ENCODE results near the gene SIX4. TPM values are rescaled to one million over a fixed set of nuclear protein-coding genes. Genes with fewer than 3 reads are reported as not detected.
A peak's percentile ranks its signal among the peaks of the same experiment; 100 is the strongest.

Gene SIX4
- polyA plus RNA-seq, 2 of the 4 experiments (the other 2 are of a cell fraction), result 1.8 to 2.3 TPM

- no peak for ATAC-seq
- no peak for FAIRE-seq
- POLR2A ChIA-PET, result no interaction called here
- CTCF ChIA-PET, result interaction anchor here (0.5 kb wide), 1 partner anchor 17 kb away, joined by 3 read pairs; no protein-coding TSS in a partner anchor
- Histone ChIP-seq H3K4me1 (peaks cover 6% of the 10 kb centered on the region; the same call in 1 of the 3 replicates), H3K4me3 (no peak overlapping the region), H3K27ac (no peak overlapping the region), H3K9me3 (no peaks in the 10 kb centered on the region), H3K4me2 (peak overlapping the region; percentile 37; the same call in 2 of the 3 replicates)
- TF ChIP-seq, protein P1, sequence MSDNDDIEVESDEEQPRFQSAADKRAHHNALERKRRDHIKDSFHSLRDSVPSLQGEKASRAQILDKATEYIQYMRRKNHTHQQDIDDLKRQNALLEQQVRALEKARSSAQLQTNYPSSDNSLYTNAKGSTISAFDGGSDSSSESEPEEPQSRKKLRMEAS (IDR thresholded peaks at IDR 0.05), result no peak
- TF ChIP-seq NPAS2 (CRISPR knock-in tag; IDR thresholded peaks at IDR 0.05; ENCODE audit: borderline replicate concordance) (no peak), FOSL2 (IDR thresholded peaks at IDR 0.05) (no peak), FOSL2 (CRISPR knock-in tag; IDR thresholded peaks at IDR 0.05) (peak; percentile 45), KDM5A (IDR thresholded peaks at IDR 0.05) (no peak), POLR2AphosphoS2 (conservative IDR thresholded peaks at IDR 0.05; ENCODE audit: low read length) (no peak), HDAC2 (IDR thresholded peaks at IDR 0.05) (no peak), CHD4 (IDR thresholded peaks at IDR 0.05; ENCODE audit: borderline replicate concordance) (no peak)
- DNase-seq (ENCODE audit: low read depth in 1 of 2, low spot score in 1 of 2), result no peak
These were observed 37.3 kb downstream of the SIX4 start for GRCh38 chr14:60686865-60687264.

DNA sequence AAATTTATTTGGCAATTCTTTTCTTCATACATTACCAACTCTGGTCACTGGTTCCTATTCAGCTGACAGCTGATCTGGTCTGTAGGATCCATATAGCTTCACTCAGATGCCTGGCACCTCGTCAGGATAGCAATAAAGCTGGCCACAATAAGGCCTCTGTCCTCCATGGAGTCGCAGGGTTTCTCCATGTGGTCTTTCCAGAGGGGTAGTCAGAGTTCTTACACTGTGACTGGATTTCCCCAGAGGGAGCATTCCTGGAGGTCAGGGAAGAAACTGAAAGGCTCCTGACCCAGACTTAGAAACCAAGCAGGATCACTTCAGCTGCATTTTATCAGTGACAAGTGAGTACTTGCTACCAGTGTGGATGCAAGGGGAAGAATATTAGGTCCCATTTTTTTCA is 39.9 kb downstream of the SIX4 start:
- WGBS (ENCODE audit: missing lambda C conversion rate), result 79% methylated on average over 2 of the region's 2 CpGs

DNA sequence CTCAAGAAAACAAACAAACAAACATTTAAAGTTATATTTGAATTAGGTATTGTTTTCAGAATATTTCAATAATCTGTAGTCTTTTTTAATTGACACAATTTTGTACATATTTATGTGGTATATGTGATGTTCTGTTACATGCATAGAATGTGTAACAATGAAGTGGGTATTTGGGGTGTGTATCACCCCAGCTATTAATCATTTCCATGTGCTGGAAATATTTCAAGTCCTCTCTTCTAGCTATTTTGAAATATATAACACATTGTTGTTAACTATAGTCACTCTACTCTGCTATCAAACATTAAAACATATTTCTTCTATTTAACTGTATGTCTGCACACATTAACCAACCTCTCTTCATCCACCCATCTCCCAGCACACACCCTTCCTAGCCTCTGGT is 42.9 kb downstream of the SIX4 start:
- Histone ChIP-seq H3K27ac (no peak overlapping the region), H3K9me3 (no peaks in the 10 kb centered on the region), H3K4me1 (no peaks in the 10 kb centered on the region), H3K4me3 (no peak overlapping the region), H3K4me2 (no peak overlapping the region)
- ATAC-seq (no peak), FAIRE-seq (no peak), DNase-seq (ENCODE audit: low read depth in 1 of 2, low spot score in 1 of 2) (no peak)
- CTCF ChIA-PET, result no interaction called here
- POLR2A ChIA-PET, result no interaction called here
- TF ChIP-seq RFX5 (IDR thresholded peaks at IDR 0.05), result no peak

More for the DNA sequence above, 39.9 kb downstream of the SIX4 start:
- TF ChIP-seq JUNB (IDR thresholded peaks at IDR 0.05) (no peak), RARB (CRISPR knock-in tag; IDR thresholded peaks at IDR 0.05) (no peak)
- DNase-seq (ENCODE audit: low read depth in 1 of 2, low spot score in 1 of 2) (no peak), ATAC-seq (no peak), FAIRE-seq (no peak)
- ChIA-PET CTCF (interaction anchor here (0.9 kb wide), 1 partner anchor 60 kb away, joined by 3 read pairs; no protein-coding TSS in a partner anchor), POLR2A (no interaction called here)
- no peak overlapping the region for H3K4me3 ChIP-seq
- no peak overlapping the region for H3K27ac ChIP-seq
- peaks cover 6% of the 10 kb centered on the region; the same call in 1 of the 3 replicates for H3K4me1 ChIP-seq
- no peaks in the 10 kb centered on the region for H3K9me3 ChIP-seq
- H3K4me2 ChIP-seq, result no peak overlapping the region

DNA sequence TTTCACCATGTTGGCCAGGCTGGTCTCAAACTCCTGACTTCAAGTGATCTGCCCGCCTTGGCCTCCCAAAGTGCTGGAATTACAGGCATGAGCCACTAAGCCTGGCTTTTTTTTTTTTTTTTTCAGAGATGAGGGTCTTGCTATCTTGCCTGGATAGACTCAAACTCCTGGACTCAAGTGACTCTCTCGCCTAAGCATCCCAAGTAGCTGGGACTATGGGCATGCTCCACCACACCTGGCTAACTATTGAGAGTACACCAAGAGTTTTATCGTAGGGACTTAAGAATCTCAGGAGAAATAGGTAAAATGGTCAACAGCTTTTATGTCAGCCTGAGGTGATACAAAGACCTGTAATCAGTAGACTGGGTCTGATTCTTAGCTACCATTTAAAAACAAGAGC is 43.6 kb downstream of the SIX4 start:
- H3K4me1 ChIP-seq, result no peaks in the 10 kb centered on the region
- ChIA-PET CTCF (interaction anchor here (0.6 kb wide), 1 partner anchor 23 kb away, joined by 4 read pairs; no protein-coding TSS in a partner anchor), POLR2A (no interaction called here)
- H3K4me3 ChIP-seq, result no peak overlapping the region
- no peak overlapping the region for H3K4me2 ChIP-seq
- TF ChIP-seq CBX2 (IDR thresholded peaks at IDR 0.05; ENCODE audit: borderline replicate concordance, low read depth) (no peak), EHMT2 (IDR thresholded peaks at IDR 0.05; ENCODE audit: low read depth) (no peak), MAFK (IDR thresholded peaks at IDR 0.05; ENCODE audit: partially characterized antibody) (no peak), FOSB (CRISPR knock-in tag; IDR thresholded peaks at IDR 0.05) (no peak), CHD4 (IDR thresholded peaks at IDR 0.05; ENCODE audit: borderline replicate concordance) (no peak), RFX5 (IDR thresholded peaks at IDR 0.05) (no peak), POLR2A (IDR thresholded peaks at IDR 0.05; ENCODE audit: low read length) (no peak), SMC3 (IDR thresholded peaks at IDR 0.05) (no peak), EHF (CRISPR knock-in tag; IDR thresholded peaks at IDR 0.05) (no peak), RARB (CRISPR knock-in tag; IDR thresholded peaks at IDR 0.05) (no peak), CHD2 (IDR thresholded peaks at IDR 0.05; ENCODE audit: low read length, partially characterized antibody) (no peak), BHLHE40 (IDR thresholded peaks at IDR 0.05; ENCODE audit: low read depth, low read length) (no peak), SREBF2 (IDR thresholded peaks at IDR 0.05) (no peak)
- TF ChIP-seq, protein P2, sequence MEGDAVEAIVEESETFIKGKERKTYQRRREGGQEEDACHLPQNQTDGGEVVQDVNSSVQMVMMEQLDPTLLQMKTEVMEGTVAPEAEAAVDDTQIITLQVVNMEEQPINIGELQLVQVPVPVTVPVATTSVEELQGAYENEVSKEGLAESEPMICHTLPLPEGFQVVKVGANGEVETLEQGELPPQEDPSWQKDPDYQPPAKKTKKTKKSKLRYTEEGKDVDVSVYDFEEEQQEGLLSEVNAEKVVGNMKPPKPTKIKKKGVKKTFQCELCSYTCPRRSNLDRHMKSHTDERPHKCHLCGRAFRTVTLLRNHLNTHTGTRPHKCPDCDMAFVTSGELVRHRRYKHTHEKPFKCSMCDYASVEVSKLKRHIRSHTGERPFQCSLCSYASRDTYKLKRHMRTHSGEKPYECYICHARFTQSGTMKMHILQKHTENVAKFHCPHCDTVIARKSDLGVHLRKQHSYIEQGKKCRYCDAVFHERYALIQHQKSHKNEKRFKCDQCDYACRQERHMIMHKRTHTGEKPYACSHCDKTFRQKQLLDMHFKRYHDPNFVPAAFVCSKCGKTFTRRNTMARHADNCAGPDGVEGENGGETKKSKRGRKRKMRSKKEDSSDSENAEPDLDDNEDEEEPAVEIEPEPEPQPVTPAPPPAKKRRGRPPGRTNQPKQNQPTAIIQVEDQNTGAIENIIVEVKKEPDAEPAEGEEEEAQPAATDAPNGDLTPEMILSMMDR (IDR thresholded peaks at IDR 0.05), result no peak
- TF ChIP-seq, protein P3, sequence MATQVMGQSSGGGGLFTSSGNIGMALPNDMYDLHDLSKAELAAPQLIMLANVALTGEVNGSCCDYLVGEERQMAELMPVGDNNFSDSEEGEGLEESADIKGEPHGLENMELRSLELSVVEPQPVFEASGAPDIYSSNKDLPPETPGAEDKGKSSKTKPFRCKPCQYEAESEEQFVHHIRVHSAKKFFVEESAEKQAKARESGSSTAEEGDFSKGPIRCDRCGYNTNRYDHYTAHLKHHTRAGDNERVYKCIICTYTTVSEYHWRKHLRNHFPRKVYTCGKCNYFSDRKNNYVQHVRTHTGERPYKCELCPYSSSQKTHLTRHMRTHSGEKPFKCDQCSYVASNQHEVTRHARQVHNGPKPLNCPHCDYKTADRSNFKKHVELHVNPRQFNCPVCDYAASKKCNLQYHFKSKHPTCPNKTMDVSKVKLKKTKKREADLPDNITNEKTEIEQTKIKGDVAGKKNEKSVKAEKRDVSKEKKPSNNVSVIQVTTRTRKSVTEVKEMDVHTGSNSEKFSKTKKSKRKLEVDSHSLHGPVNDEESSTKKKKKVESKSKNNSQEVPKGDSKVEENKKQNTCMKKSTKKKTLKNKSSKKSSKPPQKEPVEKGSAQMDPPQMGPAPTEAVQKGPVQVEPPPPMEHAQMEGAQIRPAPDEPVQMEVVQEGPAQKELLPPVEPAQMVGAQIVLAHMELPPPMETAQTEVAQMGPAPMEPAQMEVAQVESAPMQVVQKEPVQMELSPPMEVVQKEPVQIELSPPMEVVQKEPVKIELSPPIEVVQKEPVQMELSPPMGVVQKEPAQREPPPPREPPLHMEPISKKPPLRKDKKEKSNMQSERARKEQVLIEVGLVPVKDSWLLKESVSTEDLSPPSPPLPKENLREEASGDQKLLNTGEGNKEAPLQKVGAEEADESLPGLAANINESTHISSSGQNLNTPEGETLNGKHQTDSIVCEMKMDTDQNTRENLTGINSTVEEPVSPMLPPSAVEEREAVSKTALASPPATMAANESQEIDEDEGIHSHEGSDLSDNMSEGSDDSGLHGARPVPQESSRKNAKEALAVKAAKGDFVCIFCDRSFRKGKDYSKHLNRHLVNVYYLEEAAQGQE (IDR thresholded peaks at IDR 0.05), result no peak
- TF ChIP-seq, protein P4, sequence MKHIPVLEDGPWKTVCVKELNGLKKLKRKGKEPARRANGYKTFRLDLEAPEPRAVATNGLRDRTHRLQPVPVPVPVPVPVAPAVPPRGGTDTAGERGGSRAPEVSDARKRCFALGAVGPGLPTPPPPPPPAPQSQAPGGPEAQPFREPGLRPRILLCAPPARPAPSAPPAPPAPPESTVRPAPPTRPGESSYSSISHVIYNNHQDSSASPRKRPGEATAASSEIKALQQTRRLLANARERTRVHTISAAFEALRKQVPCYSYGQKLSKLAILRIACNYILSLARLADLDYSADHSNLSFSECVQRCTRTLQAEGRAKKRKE (CRISPR knock-in tag; IDR thresholded peaks at IDR 0.05; ENCODE audit: low read depth), result no peak
- H3K27ac ChIP-seq, result no peak overlapping the region
- no peak for DNase-seq (ENCODE audit: low read depth in 1 of 2, low spot score in 1 of 2)
- no peak for ATAC-seq
- H3K9me3 ChIP-seq, result no peaks in the 10 kb centered on the region
- WGBS (ENCODE audit: missing lambda C conversion rate), result 82% methylated on average over 3 of the region's 3 CpGs
- no peak for FAIRE-seq

All from A549 (cell line).